ENCODE results near the gene SON.

DNA sequence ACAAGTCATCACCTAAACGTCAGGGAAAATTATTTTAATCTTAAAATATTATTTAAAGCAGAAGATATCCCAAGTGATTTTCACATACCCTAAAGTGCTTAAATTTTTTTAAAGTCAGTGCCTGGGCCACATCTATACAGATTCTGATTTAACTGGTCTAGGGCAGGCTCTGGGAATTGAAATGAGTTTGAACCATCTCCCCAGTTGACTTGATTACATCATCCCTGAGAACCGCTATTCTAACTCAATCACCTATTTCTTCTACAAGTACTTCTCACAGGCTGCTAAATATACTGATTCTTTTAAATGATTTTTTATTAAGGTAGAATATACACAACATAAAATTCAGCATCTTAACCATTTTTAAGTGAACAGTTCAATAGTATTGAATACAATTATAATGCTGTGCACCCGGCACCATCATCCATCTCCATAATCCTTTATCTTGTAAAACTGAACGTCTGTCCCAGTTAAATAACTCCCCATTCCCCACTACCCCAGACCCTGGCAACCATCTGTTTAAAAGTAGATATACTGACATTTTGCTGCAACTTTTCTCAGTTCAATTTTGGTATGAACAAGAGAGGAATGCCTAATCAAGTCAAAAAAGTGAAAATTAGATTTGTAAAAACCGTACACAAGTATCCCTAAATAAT, 20.4 kb upstream of the SON start:
- no peak for TF ChIP-seq POLR2A (IDR thresholded peaks at IDR 0.05)
- TF ChIP-seq, protein P1, sequence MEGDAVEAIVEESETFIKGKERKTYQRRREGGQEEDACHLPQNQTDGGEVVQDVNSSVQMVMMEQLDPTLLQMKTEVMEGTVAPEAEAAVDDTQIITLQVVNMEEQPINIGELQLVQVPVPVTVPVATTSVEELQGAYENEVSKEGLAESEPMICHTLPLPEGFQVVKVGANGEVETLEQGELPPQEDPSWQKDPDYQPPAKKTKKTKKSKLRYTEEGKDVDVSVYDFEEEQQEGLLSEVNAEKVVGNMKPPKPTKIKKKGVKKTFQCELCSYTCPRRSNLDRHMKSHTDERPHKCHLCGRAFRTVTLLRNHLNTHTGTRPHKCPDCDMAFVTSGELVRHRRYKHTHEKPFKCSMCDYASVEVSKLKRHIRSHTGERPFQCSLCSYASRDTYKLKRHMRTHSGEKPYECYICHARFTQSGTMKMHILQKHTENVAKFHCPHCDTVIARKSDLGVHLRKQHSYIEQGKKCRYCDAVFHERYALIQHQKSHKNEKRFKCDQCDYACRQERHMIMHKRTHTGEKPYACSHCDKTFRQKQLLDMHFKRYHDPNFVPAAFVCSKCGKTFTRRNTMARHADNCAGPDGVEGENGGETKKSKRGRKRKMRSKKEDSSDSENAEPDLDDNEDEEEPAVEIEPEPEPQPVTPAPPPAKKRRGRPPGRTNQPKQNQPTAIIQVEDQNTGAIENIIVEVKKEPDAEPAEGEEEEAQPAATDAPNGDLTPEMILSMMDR (IDR thresholded peaks at IDR 0.05), result no peak
